SK-N-MC (cell line): Measurements from ENCODE around the gene CEP57L1.

Experiments
- EZH2 ChIP-seq: fragments of 200-600 bp; sonication (generic); IDR thresholded peaks from one replicate; pipeline ENCODE4 v1.6.1; 2017; ENCODE audit warnings: antibody characterized with exemption
- FOXP2 ChIP-seq: optimal IDR thresholded peaks from 2 replicates; pipeline ENCODE3; 2011; ENCODE audit warnings: mild to moderate bottlenecking, moderate library complexity; ENCODE audit not compliant: insufficient read depth; ENCODE audit errors: extremely low read length, control extremely low read depth
- POLR2AphosphoS5 ChIP-seq: IDR thresholded peaks from 2 replicates; pipeline ENCODE4 v1.6.1; 2012; ENCODE audit warnings: mild to moderate bottlenecking, low read depth, low read length, borderline replicate concordance

- TF ChIP-seq EZH2 (no peak), POLR2AphosphoS5 (no peak), FOXP2 (no peak)
Observed at GRCh38 chr6:109087661-109088264, 7.5 kb upstream of the CEP57L1 start.
